H9 (cell line): ENCODE results near the gene ATF6. TPM values are rescaled to one million over a fixed set of nuclear protein-coding genes. Genes with fewer than 3 reads are reported as not detected.

ENCODE experiments used
- DNase-seq: peaks from one replicate; pipeline ENCODE4 v3.0.0-alpha.2; 2017
- H2AFZ ChIP-seq: one replicate; pipeline ENCODE4 v1.6.1; 2013; ENCODE audit warnings: mild to moderate bottlenecking, low read length, control low read depth, moderate library complexity
- H2AK5ac ChIP-seq: 2 replicates; pipeline ENCODE4 v1.6.1; 2013; ENCODE audit warnings: low read length, control low read depth, mixed read lengths; ENCODE audit not compliant: insufficient read length
- H2BK120ac ChIP-seq: one replicate; pipeline ENCODE4 v1.6.1; 2013; ENCODE audit warnings: low read depth, mild to moderate bottlenecking, low read length, control low read depth, inconsistent platforms; ENCODE audit not compliant: poor library complexity, severe bottlenecking
- H2BK12ac ChIP-seq: 2 replicates; pipeline ENCODE4 v1.6.1; 2013; ENCODE audit warnings: low read length, control low read depth, mixed read lengths, low read depth; ENCODE audit not compliant: insufficient read length
- H2BK15ac ChIP-seq: 2 replicates; pipeline ENCODE4 v1.6.1; 2013; ENCODE audit warnings: low read depth, low read length, control low read depth
- H2BK20ac ChIP-seq: one replicate; pipeline ENCODE4 v1.6.1; 2013; ENCODE audit warnings: low read depth, mild to moderate bottlenecking, low read length, control low read depth, inconsistent platforms; ENCODE audit not compliant: poor library complexity, severe bottlenecking
- H2BK5ac ChIP-seq: 2 replicates; pipeline ENCODE4 v1.6.1; 2013; ENCODE audit warnings: low read length, control low read depth, mixed read lengths; ENCODE audit not compliant: insufficient read length
- H3K14ac ChIP-seq: 2 replicates; pipeline ENCODE4 v1.6.1; 2013; ENCODE audit warnings: low read length, control low read depth; ENCODE audit not compliant: insufficient read depth
- H3K18ac ChIP-seq: 2 replicates; pipeline ENCODE4 v1.6.1; 2013; ENCODE audit warnings: low read depth, mild to moderate bottlenecking, mixed read lengths, low read length, control low read depth; ENCODE audit not compliant: insufficient read length
- H3K23ac ChIP-seq: 2 replicates; pipeline ENCODE4 v1.6.1; 2013; ENCODE audit warnings: low read length, control low read depth, mixed read lengths, low read depth; ENCODE audit not compliant: insufficient read length
- H3K23me2 ChIP-seq: 2 replicates; pipeline ENCODE4 v1.6.1; 2013; ENCODE audit warnings: low read depth, mild to moderate bottlenecking, mixed read lengths, low read length, control low read depth; ENCODE audit not compliant: insufficient read length, poor library complexity, severe bottlenecking
- H3K27ac ChIP-seq: 2 replicates; pipeline ENCODE4 v1.5.1; 2013; ENCODE audit warnings: low read length, control low read depth, mixed read lengths, low read depth; ENCODE audit not compliant: insufficient read length
- H3K27me3 ChIP-seq: 2 replicates; pipeline ENCODE4 v1.6.1; 2013; ENCODE audit warnings: low read length, control low read depth, inconsistent platforms; ENCODE audit not compliant: insufficient read depth
- H3K4ac ChIP-seq: 2 replicates; pipeline ENCODE4 v1.6.1; 2013; ENCODE audit warnings: low read depth, mild to moderate bottlenecking, control low read depth, inconsistent platforms, low read length, moderate library complexity
- H3K4me1 ChIP-seq: 2 replicates; pipeline ENCODE4 v1.6.1; 2013; ENCODE audit warnings: low read length, control low read depth, inconsistent platforms; ENCODE audit not compliant: insufficient read depth
- H3K4me2 ChIP-seq: 2 replicates; pipeline ENCODE4 v1.6.1; 2013; ENCODE audit warnings: low read length, control low read depth, mixed read lengths; ENCODE audit not compliant: insufficient read length, insufficient read depth
- H3K56ac ChIP-seq: 2 replicates; pipeline ENCODE4 v1.6.1; 2013; ENCODE audit warnings: low read depth, mild to moderate bottlenecking, mixed read lengths, low read length, control low read depth; ENCODE audit not compliant: insufficient read length
- H3K79me1 ChIP-seq: 2 replicates; pipeline ENCODE4 v1.6.1; 2013; ENCODE audit warnings: low read depth, mild to moderate bottlenecking, moderate library complexity, low read length, control low read depth, inconsistent platforms; ENCODE audit not compliant: insufficient read depth, poor library complexity, severe bottlenecking
- H3K79me2 ChIP-seq: 2 replicates; pipeline ENCODE4 v1.6.1; 2013; ENCODE audit warnings: low read length, control low read depth, inconsistent platforms; ENCODE audit not compliant: insufficient read depth
- H3K9ac ChIP-seq: 2 replicates; pipeline ENCODE4 v1.6.1; 2013; ENCODE audit warnings: low read length, control low read depth, mixed read lengths; ENCODE audit not compliant: insufficient read length; ENCODE audit errors: extremely low read depth
- H3K9me3 ChIP-seq: one replicate; pipeline ENCODE4 v1.6.1; 2013; ENCODE audit warnings: low read depth, low read length, inconsistent platforms; ENCODE audit not compliant: control insufficient read depth
- H3T11ph ChIP-seq: one replicate; pipeline ENCODE4 v1.6.1; 2013; ENCODE audit warnings: mild to moderate bottlenecking, low read length, control low read depth, inconsistent platforms
- H4K20me1 ChIP-seq: one replicate; pipeline ENCODE4 v1.6.1; 2013; ENCODE audit not compliant: control insufficient read depth, insufficient read length, insufficient read depth
- H4K5ac ChIP-seq: 2 replicates; pipeline ENCODE4 v1.6.1; 2013; ENCODE audit warnings: low read depth, mild to moderate bottlenecking, mixed read lengths, low read length, control low read depth; ENCODE audit not compliant: insufficient read length
- H4K8ac ChIP-seq: replicated peaks from 2 replicates; pipeline ENCODE4 v1.6.1; 2013; ENCODE audit warnings: low read length, control low read depth, mixed read lengths, low read depth; ENCODE audit not compliant: insufficient read length
- H4K91ac ChIP-seq: 2 replicates; pipeline ENCODE4 v1.6.1; 2013; ENCODE audit warnings: low read depth, mild to moderate bottlenecking, moderate library complexity, mixed read lengths, low read length, control low read depth; ENCODE audit not compliant: insufficient read length
- H3K27ac Mint-ChIP-seq, 3 experiments: 2 replicates in 2 of 3; 3 replicates in 1 of 3; pipeline ENCODE4 v1.8.0; 2020 to 2021; ENCODE audit warnings: mixed read lengths in 3 of 3, mild to moderate bottlenecking in 1 of 3, moderate library complexity in 1 of 3
- H3K27me3 Mint-ChIP-seq: 2 replicates; pipeline ENCODE4 v1.8.0; 2021; ENCODE audit warnings: low read depth, mild to moderate bottlenecking, moderate library complexity, mixed read lengths
- H3K36me3 Mint-ChIP-seq, 3 experiments: 2 replicates in 2 of 3; 3 replicates in 1 of 3; pipeline ENCODE4 v1.8.0; 2020 to 2021; ENCODE audit warnings: low read depth in 3 of 3, mixed read lengths in 3 of 3; ENCODE audit not compliant: insufficient read depth in 1 of 3
- H3K4me1 Mint-ChIP-seq, 2 experiments: 2 replicates each; pipeline ENCODE4 v1.8.0; 2020; ENCODE audit warnings: mixed read lengths in 2 of 2
- H3K4me3 Mint-ChIP-seq, 2 experiments: 2 replicates in 1 of 2; 3 replicates in 1 of 2; pipeline ENCODE4 v1.8.0; 2020 to 2021; ENCODE audit warnings: mild to moderate bottlenecking in 2 of 2, mixed read lengths in 2 of 2, moderate library complexity in 1 of 2
- H3K9me3 Mint-ChIP-seq, 2 experiments: 2 replicates in 1 of 2; 3 replicates in 1 of 2; pipeline ENCODE4 v1.8.0; 2020; ENCODE audit warnings: mild to moderate bottlenecking in 2 of 2, mixed read lengths in 2 of 2, moderate library complexity in 1 of 2
- CTCF ChIP-seq: fragments of 200-600 bp; sonication (generic); conservative IDR thresholded peaks from 3 replicates; pipeline ENCODE4 v1.8.0; 2021; ENCODE audit warnings: antibody characterized with exemption, mild to moderate bottlenecking
- WGBS: extraction: QIAGEN DNeasy Blood & Tissue Kit; methylation state at CpG from one replicate; pipeline ENCODE4 v1.1.7; 2013; ENCODE audit warnings: missing lambda C conversion rate, low lambda C conversion rate, mixed read lengths; ENCODE audit not compliant: insufficient read length; ENCODE audit errors: extremely low coverage; 5-methylcytosine and 5-hydroxymethylcytosine counted together
- total RNA-seq: library from RNA; stranded (reverse); gene quantifications from 2 replicates; pipeline ENCODE4 v1.2.1, GENCODE V29; 2021

The ATF6 gene
- total RNA-seq, 1 experiment from 2014 or later = 11.2 TPM

- no CpG with 5 or more reads among the region's 3 CpGs for WGBS
- Mint-ChIP-seq H3K9me3 (no peaks in the 10 kb centered on the region), H3K36me3 (peaks cover 0 to 8% (median 6%) of the 10 kb centered on the region in 3 experiments; a peak in 1 of 7 replicates), H3K4me1 (no peaks in the 10 kb centered on the region), H3K4me3 (no peak overlapping the region), H3K27ac (no peak overlapping the region), H3K27me3 (no peaks in the 10 kb centered on the region; the same call in 1 of the 2 replicates)
- Histone ChIP-seq H3K56ac (no peak overlapping the region), H3T11ph (no peak overlapping the region), H2BK20ac (no peak overlapping the region), H4K8ac (no peak overlapping the region), H2AK5ac (no peak overlapping the region), H3K9ac (no peak overlapping the region), H3K14ac (no peak overlapping the region), H2BK120ac (no peak overlapping the region), H3K9me3 (no peaks in the 10 kb centered on the region), H3K18ac (no peak overlapping the region), H3K4me2 (no peak overlapping the region), H3K79me2 (no peaks in the 10 kb centered on the region), H3K23ac (no peak overlapping the region), H3K4me1 (no peaks in the 10 kb centered on the region), H2BK5ac (no peak overlapping the region), H3K4ac (no peak overlapping the region), H2AFZ (no peak overlapping the region), H2BK12ac (no peak overlapping the region), H3K27me3 (no peaks in the 10 kb centered on the region), H2BK15ac (no peak overlapping the region), H3K27ac (no peak overlapping the region), H4K20me1 (no peaks in the 10 kb centered on the region), H4K5ac (no peak overlapping the region), H3K79me1 (no peaks in the 10 kb centered on the region), H3K23me2 (no peaks in the 10 kb centered on the region), H4K91ac (no peak overlapping the region)
- no peak for TF ChIP-seq CTCF
- no peak for DNase-seq
Measured at GRCh38 chr1:161887730-161888287, 121.7 kb downstream of the ATF6 start.
